PC-3 (cell line): ENCODE measurements around the gene ARHGEF28.

Experiments
- EZH2 ChIP-seq: fragments of 300-600 bp; sonication (generic); IDR thresholded peaks from one replicate; pipeline ENCODE4 v1.6.1; 2017; ENCODE audit warnings: antibody characterized with exemption, mild to moderate bottlenecking, low read length; ENCODE audit not compliant: unreplicated experiment
- EZH2phosphoT487 ChIP-seq: fragments of 300-600 bp; sonication (generic); IDR thresholded peaks from 2 replicates; pipeline ENCODE4 v1.6.1; 2018; ENCODE audit warnings: mild to moderate bottlenecking, antibody characterized with exemption, low read length, borderline replicate concordance
- TF ChIP-seq, protein P1 (sequence below): fragments of 300-600 bp; sonication (generic); conservative IDR thresholded peaks from 2 replicates; pipeline ENCODE4 v1.5.1; 2017; ENCODE audit warnings: antibody characterized with exemption, low read depth, mild to moderate bottlenecking, low read length

DNA sequence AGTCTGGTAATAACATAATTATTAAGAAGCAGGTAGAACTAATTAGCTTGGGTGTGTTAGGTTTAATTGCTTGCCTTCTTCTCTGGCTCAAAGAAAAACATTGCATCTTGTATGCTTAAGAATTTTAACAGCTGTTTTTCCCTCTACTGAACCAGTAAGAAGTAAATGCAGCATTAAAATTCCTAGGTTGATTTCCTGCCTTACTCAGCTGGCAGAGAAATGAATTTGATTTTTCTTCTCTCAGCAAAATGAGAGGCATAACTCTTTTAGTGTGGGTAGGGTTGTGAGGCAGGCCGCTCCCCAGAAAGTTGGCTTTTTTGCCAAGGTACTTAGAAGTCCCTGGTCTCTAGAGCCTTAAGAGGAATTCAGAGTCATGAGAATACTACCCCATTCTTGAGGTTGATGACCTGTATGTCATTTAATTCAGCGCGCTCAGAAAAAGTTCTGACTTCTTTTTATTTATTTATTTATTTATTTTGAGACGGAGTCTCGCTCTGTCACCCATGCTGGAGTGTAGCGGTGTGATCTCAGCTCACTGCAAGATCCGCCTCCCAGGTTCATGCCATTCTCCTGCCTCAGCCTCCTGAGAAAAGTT lies 302.6 kb downstream of the ARHGEF28 start:
- TF ChIP-seq, protein P1, sequence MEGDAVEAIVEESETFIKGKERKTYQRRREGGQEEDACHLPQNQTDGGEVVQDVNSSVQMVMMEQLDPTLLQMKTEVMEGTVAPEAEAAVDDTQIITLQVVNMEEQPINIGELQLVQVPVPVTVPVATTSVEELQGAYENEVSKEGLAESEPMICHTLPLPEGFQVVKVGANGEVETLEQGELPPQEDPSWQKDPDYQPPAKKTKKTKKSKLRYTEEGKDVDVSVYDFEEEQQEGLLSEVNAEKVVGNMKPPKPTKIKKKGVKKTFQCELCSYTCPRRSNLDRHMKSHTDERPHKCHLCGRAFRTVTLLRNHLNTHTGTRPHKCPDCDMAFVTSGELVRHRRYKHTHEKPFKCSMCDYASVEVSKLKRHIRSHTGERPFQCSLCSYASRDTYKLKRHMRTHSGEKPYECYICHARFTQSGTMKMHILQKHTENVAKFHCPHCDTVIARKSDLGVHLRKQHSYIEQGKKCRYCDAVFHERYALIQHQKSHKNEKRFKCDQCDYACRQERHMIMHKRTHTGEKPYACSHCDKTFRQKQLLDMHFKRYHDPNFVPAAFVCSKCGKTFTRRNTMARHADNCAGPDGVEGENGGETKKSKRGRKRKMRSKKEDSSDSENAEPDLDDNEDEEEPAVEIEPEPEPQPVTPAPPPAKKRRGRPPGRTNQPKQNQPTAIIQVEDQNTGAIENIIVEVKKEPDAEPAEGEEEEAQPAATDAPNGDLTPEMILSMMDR, result no peak
- TF ChIP-seq EZH2, result no peak
- TF ChIP-seq EZH2phosphoT487, result no peak
